Smooth muscle cell (in vitro differentiated cells): ENCODE data around the gene ITGAL. TPM values are rescaled to one million over a fixed set of nuclear protein-coding genes. Genes with fewer than 3 reads are reported as not detected.

Experiments
- DNase-seq: peaks from one replicate; lab custom pipeline; 2025; ENCODE audit not compliant: unreplicated experiment; lab: John Stamatoyannopoulos, UW
- H2AFZ ChIP-seq: fragments of 200-600 bp; sonication (generic); 2 replicates; pipeline ENCODE4 v1.6.0; 2016; ENCODE audit warnings: antibody characterized with exemption, low read depth, mild to moderate bottlenecking
- H3F3A ChIP-seq: fragments of 200-600 bp; sonication (generic); 2 replicates; pipeline ENCODE4 v1.6.0; 2017; ENCODE audit warnings: antibody characterized with exemption, low read depth
- H3K27ac ChIP-seq: fragments of 200-600 bp; sonication (generic); 2 replicates; pipeline ENCODE4 v1.5.1; 2016; ENCODE audit warnings: low read depth, mild to moderate bottlenecking
- H3K27me3 ChIP-seq: fragments of 200-600 bp; sonication (generic); 2 replicates; pipeline ENCODE4 v1.6.1; 2016; ENCODE audit warnings: low read depth, mild to moderate bottlenecking
- H3K36me3 ChIP-seq: fragments of 200-600 bp; sonication (generic); 2 replicates; pipeline ENCODE4 v1.5.1; 2016; ENCODE audit warnings: low read depth
- H3K4me1 ChIP-seq: fragments of 200-600 bp; sonication (generic); 2 replicates; pipeline ENCODE4 v1.5.1; 2016; ENCODE audit warnings: low read depth
- H3K4me2 ChIP-seq: fragments of 200-600 bp; sonication (generic); 2 replicates; pipeline ENCODE4 v1.6.0; 2016; ENCODE audit warnings: mild to moderate bottlenecking
- H3K4me3 ChIP-seq: fragments of 200-600 bp; sonication (generic); 2 replicates; pipeline ENCODE4 v1.5.1; 2016; ENCODE audit warnings: mild to moderate bottlenecking
- H3K79me2 ChIP-seq: fragments of 200-600 bp; sonication (generic); 2 replicates; pipeline ENCODE4 v1.6.0; 2016; ENCODE audit warnings: low read depth, mild to moderate bottlenecking
- H3K9ac ChIP-seq: fragments of 200-600 bp; sonication (generic); 2 replicates; pipeline ENCODE4 v1.6.0; 2016; ENCODE audit warnings: low read depth
- H3K9me3 ChIP-seq: fragments of 200-600 bp; sonication (generic); replicated peaks from 2 replicates; pipeline ENCODE4 v1.5.1; 2016; ENCODE audit warnings: low read depth
- H4K20me1 ChIP-seq: fragments of 200-600 bp; sonication (generic); 2 replicates; pipeline ENCODE4 v1.6.0; 2016; ENCODE audit warnings: low read depth
- WGBS: methylation state at CpG from one replicate; pipeline ENCODE4 v1.1.7; 2016; ENCODE audit warnings: low lambda C conversion rate; 5-methylcytosine and 5-hydroxymethylcytosine counted together
- polyA plus RNA-seq: library from polyadenylated mRNA; unstranded; fragments of >200 nt; fragmentation: Nextera tagmentation; extraction: Ambion mirVana; gene quantifications from 2 replicates; pipeline ENCODE4 v1.2.1, GENCODE V29; 2016
- total RNA-seq: library from RNA; depleted of rRNA; stranded (reverse); fragments of >200 nt; gene quantifications from 2 replicates; pipeline ENCODE4 v1.2.3, GENCODE V29; 2014
- TF ChIP-seq, protein P1 (sequence below): fragments of 200-600 bp; sonication (generic); IDR thresholded peaks from 2 replicates; pipeline ENCODE4 v1.5.1; 2017; ENCODE audit warnings: borderline replicate concordance, mild to moderate bottlenecking, antibody characterized with exemption; ENCODE audit not compliant: insufficient read depth, poor library complexity, severe bottlenecking

ITGAL gene
- total and polyA plus RNA-seq, 2 experiments from 2014 or later: not detected

DNA sequence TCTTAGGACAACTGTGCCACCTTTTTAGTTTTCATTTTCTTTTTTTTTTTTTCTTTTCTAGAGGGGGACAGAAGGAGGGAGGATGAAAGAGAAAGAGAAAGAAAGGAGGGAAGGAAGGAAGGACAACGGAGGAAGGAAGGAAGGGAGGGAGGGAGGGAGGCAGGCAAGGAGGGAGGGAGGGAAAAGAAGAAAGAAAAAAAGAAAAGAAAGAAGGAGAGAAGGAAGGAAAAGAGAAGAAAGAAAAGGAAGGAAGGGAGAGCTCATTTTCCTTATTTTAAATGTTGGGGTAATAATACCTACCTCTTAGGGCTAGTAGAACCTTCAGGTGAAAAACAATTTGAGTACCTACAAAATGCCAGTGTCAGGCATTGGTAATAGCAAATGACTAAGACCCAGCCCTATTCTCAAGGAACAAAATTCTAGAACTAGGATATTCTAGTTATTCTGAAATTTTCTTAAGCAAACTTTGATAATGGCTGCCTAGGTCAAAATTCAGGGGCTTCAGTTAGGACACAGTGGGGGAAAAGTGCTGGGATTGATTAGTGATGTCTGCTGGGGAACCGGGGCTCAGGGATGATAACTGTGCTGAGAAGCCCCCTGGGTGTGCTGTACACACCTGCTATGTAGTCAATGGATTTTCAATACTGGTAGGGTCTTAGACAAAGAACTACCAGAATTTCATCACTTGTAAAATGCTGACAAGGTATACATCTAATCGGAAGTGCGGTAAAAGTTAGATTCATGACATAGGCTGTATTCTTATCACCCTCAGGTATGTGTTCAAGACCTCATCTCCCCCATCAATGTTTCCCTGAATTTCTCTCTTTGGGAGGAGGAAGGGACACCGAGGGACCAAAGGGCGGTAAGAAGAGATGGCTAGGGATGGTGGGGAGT is 31.1 kb downstream of the ITGAL start:
- H3K79me2 ChIP-seq: no peaks in the 10 kb centered on the region
- H3K27ac ChIP-seq: no peak overlapping the region
- no peak overlapping the region for H2AFZ ChIP-seq
- no peaks in the 10 kb centered on the region for H3K4me1 ChIP-seq
- no peak for DNase-seq
- no peaks in the 10 kb centered on the region for H4K20me1 ChIP-seq
- H3K4me3 ChIP-seq: no peak overlapping the region
- H3F3A ChIP-seq: no peaks in the 10 kb centered on the region
- 64% methylated on average over 6 of the region's 6 CpGs for WGBS
- no peaks in the 10 kb centered on the region for H3K36me3 ChIP-seq
- H3K9ac ChIP-seq: no peak overlapping the region
- H3K4me2 ChIP-seq: no peak overlapping the region
- peaks cover 6% of the 10 kb centered on the region for H3K27me3 ChIP-seq
- H3K9me3 ChIP-seq: no peaks in the 10 kb centered on the region
- TF ChIP-seq, protein P1, sequence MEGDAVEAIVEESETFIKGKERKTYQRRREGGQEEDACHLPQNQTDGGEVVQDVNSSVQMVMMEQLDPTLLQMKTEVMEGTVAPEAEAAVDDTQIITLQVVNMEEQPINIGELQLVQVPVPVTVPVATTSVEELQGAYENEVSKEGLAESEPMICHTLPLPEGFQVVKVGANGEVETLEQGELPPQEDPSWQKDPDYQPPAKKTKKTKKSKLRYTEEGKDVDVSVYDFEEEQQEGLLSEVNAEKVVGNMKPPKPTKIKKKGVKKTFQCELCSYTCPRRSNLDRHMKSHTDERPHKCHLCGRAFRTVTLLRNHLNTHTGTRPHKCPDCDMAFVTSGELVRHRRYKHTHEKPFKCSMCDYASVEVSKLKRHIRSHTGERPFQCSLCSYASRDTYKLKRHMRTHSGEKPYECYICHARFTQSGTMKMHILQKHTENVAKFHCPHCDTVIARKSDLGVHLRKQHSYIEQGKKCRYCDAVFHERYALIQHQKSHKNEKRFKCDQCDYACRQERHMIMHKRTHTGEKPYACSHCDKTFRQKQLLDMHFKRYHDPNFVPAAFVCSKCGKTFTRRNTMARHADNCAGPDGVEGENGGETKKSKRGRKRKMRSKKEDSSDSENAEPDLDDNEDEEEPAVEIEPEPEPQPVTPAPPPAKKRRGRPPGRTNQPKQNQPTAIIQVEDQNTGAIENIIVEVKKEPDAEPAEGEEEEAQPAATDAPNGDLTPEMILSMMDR: no peak

DNA sequence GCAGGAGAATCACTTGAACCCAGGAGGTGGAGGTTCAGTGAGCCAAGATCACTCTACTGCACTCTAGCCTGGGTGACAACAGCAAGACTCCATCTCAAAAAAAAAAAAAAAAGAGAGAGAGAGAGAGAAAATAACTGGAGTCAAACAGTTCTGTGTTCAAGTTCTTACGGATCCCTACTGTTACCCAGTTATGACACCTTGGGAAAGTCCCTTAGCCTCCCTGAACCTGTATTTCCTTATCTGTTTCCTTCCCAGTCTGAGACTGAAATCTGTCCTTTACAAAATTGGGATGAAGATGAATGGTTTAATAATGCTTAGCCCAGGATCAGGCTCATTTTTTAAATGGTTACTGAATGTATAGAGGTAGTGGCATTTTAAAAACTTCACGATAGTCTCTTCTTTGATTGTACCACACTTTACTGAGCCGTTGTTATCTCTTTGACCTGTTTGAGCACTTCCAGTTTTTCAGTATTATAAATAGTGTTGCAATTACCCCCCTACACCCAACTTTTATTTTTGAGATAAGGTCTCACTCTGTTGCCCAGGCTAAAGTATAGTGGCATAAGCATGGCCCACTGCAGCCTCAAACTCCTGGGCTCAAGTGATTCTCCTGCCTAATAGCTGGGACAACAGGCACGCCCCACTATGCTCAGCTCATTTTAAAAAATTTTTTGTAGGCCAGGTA is 36.7 kb downstream of the ITGAL start:
- Histone ChIP-seq H3K4me3 (no peak overlapping the region), H3K9ac (no peak overlapping the region), H4K20me1 (no peaks in the 10 kb centered on the region), H3K4me2 (no peak overlapping the region), H3K27ac (no peak overlapping the region), H3K36me3 (no peaks in the 10 kb centered on the region), H2AFZ (no peak overlapping the region), H3K79me2 (no peaks in the 10 kb centered on the region), H3F3A (no peaks in the 10 kb centered on the region), H3K27me3 (no peaks in the 10 kb centered on the region), H3K9me3 (no peaks in the 10 kb centered on the region), H3K4me1 (no peaks in the 10 kb centered on the region)
- no peak for DNase-seq
- TF ChIP-seq, protein P1: no peak
- 90% methylated on average over 4 of the region's 4 CpGs for WGBS

DNA sequence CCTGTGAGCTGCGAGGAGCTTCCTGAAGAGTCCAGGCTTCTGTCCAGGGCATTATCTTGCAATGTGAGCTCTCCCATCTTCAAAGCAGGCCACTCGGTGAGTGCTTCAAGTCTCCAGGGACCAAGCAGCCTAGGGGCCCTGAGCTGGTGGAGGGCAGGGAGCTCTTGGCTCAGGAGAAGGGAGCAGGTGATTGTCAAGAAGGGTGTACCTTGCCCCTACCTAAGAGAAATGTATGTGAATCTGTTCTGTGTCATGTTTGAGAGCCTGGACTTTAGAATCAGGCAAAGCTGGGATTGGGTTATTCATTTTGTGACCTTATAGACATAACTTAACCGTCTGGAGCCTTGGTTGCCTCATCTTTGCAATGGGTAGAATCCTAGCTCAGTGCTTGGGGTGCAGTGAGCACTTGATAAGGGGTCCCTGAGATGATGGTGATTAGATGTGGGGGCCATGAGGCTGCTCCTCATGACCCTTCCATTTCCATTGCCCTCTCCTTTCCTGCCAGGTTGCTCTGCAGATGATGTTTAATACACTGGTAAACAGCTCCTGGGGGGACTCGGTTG is 37.9 kb downstream of the ITGAL start:
- Histone ChIP-seq H4K20me1 (no peaks in the 10 kb centered on the region), H3K79me2 (no peaks in the 10 kb centered on the region), H3F3A (no peaks in the 10 kb centered on the region), H3K9me3 (no peaks in the 10 kb centered on the region), H3K27me3 (no peaks in the 10 kb centered on the region), H3K4me3 (no peak overlapping the region), H3K27ac (no peak overlapping the region), H2AFZ (no peak overlapping the region), H3K4me2 (no peak overlapping the region), H3K4me1 (no peaks in the 10 kb centered on the region), H3K9ac (no peak overlapping the region), H3K36me3 (no peaks in the 10 kb centered on the region)
- WGBS: 69% methylated on average over 4 of the region's 4 CpGs
- TF ChIP-seq, protein P1: no peak
- DNase-seq: no peak
